ENCODE results near the gene HEG1. TPM values are rescaled to one million over a fixed set of nuclear protein-coding genes. Genes with fewer than 3 reads are reported as not detected.

The HEG1 gene
- total RNA-seq, 1 donor from 2014 or later: 69.6 TPM

DNA sequence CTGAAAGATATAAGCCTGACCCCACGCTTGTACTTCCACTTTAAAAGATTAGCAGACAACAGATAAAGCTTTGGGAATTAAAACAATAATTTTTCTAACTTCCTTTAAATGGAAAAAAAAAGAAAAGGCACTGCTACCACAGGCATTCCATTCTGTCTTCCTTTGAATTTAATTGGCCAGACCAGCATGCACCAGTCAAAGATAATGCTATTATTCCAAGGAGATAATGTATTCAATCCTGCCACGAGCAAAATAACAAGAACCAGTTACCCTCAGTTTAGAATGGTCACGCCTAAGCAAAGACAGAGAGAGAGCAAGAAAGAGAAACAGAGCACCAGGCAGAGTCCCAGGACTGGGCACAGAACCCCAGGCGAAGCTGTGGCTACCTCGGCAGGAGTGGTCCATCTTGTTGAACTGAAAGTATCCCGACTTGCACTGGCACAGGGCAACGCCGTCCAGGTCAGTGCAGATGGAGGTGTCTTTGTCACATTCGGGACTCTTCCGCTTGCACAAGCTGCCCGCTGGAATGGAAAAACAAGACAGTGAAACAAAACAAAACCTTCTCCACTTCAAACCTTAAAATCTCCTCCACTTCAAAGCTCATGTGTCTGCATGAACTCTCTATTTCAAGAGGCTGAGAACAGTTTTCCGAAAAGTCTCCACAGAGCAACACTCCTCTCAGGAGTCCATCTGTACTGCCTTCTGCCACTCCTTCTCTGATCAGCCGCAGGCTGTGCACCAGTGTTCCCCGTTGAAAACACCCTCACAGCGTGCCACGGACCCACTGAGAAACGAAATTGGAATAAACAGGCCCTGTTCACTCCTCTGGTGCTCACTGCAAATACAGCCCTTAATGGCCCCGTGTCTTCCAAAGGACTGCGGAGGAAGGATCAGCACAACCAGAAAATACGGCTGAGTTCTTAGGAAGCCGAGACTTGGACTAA is 58.2 kb downstream of the HEG1 start:
- H3K36me3 Mint-ChIP-seq (ENCODE audit: low read depth): peaks cover 44% of the 10 kb centered on the region
- H3K9me3 Mint-ChIP-seq (ENCODE audit: low read depth): no peaks in the 10 kb centered on the region

DNA sequence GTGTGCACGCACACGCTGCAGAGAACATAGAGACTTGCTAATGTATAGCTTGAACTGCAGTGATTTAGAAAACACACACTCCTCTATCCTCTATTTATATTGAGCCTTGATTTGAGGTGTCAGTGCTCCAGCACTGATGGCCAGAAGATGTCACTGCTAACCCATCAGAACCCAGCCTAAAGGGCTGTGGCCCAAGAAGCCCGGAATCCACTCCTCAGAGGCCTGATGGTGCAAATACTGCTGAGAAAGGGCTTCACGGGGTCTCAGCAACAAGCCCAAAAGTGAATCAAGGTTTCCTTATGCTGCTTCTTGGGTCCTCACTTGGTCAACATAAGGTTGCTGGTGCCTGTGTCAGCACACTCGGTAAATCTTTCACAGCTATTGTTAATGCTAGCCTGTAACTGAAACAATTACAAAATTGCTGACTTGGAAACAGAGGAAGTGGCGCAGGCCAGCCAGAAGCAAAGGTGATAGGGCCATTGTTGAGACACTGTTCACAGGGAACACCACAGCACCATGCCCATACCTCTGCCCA is 60.3 kb downstream of the HEG1 start:
- peaks cover 39% of the 10 kb centered on the region for H3K36me3 Mint-ChIP-seq (ENCODE audit: low read depth)
- peaks cover 10% of the 10 kb centered on the region for H3K4me1 Mint-ChIP-seq (ENCODE audit: low read depth)
- TF ChIP-seq, protein P1, sequence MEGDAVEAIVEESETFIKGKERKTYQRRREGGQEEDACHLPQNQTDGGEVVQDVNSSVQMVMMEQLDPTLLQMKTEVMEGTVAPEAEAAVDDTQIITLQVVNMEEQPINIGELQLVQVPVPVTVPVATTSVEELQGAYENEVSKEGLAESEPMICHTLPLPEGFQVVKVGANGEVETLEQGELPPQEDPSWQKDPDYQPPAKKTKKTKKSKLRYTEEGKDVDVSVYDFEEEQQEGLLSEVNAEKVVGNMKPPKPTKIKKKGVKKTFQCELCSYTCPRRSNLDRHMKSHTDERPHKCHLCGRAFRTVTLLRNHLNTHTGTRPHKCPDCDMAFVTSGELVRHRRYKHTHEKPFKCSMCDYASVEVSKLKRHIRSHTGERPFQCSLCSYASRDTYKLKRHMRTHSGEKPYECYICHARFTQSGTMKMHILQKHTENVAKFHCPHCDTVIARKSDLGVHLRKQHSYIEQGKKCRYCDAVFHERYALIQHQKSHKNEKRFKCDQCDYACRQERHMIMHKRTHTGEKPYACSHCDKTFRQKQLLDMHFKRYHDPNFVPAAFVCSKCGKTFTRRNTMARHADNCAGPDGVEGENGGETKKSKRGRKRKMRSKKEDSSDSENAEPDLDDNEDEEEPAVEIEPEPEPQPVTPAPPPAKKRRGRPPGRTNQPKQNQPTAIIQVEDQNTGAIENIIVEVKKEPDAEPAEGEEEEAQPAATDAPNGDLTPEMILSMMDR (IDR thresholded peaks at IDR 0.05): peak; percentile 84
- no peak for DNase-seq (ENCODE audit: low spot score)
- H3K27ac Mint-ChIP-seq (ENCODE audit: unreplicated experiment): no peak overlapping the region
- H3K9me3 Mint-ChIP-seq (ENCODE audit: low read depth): no peaks in the 10 kb centered on the region
- no peaks in the 10 kb centered on the region for H3K27me3 Mint-ChIP-seq (ENCODE audit: low read depth)
- no peak overlapping the region for H3K4me3 Mint-ChIP-seq (ENCODE audit: unreplicated experiment)

More for the DNA sequence above, 58.2 kb downstream of the HEG1 start:
- TF ChIP-seq, protein P1 (IDR thresholded peaks at IDR 0.05): no peak
- H3K4me1 Mint-ChIP-seq (ENCODE audit: low read depth): peaks cover 10% of the 10 kb centered on the region
- H3K27me3 Mint-ChIP-seq (ENCODE audit: low read depth): no peaks in the 10 kb centered on the region
- no peak for DNase-seq (ENCODE audit: low spot score)
- H3K27ac Mint-ChIP-seq (ENCODE audit: unreplicated experiment): no peak overlapping the region
- no peak overlapping the region for H3K4me3 Mint-ChIP-seq (ENCODE audit: unreplicated experiment)

DNA sequence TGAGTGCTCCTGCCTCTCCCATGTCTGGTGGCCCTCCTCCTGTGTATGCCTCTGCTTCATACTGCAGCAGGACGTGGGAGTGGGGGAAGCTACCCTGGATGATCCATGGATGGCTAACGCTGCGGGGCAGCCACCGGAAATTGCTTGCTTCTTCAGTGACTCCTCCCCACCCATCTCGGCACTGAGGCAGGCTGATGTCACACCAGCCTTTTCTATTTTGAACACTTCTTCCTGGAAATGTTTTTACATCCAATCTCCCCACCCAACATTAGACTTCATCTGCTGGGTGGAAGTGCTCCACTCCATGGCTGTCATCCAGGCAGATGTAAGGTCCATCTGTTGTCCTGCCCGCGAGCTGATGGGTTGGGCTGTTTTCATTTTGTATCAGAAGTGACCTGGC is 62.3 kb downstream of the HEG1 start:
- Mint-ChIP-seq H3K4me1 (ENCODE audit: low read depth) (peaks cover 10% of the 10 kb centered on the region), H3K27me3 (ENCODE audit: low read depth) (no peaks in the 10 kb centered on the region), H3K27ac (ENCODE audit: unreplicated experiment) (no peak overlapping the region), H3K4me3 (ENCODE audit: unreplicated experiment) (no peak overlapping the region), H3K9me3 (ENCODE audit: low read depth) (no peaks in the 10 kb centered on the region), H3K36me3 (ENCODE audit: low read depth) (peaks cover 38% of the 10 kb centered on the region)
- DNase-seq (ENCODE audit: low spot score): no peak
- TF ChIP-seq, protein P1 (IDR thresholded peaks at IDR 0.05): no peak

DNA sequence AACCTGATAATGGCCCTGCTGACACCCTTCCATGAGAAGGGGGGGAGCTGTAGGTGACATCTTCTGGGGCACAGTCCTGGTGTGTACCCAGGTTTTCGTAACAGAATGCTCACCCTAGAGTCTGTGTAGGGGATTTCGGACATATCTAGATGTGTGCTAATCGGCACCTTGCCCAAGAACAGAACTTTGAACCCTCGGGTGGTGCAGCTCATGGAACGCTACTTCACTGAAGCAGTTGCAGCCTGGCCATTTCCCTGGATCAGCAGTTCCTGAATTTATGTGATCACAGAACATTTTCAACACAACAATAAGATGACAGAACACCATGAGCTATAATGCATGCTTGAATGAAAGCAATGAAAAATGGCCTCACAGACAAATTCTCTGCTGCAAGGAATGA is 63.8 kb downstream of the HEG1 start:
- Mint-ChIP-seq H3K9me3 (ENCODE audit: low read depth) (no peaks in the 10 kb centered on the region), H3K36me3 (ENCODE audit: low read depth) (peaks cover 33% of the 10 kb centered on the region), H3K27me3 (ENCODE audit: low read depth) (no peaks in the 10 kb centered on the region), H3K4me1 (ENCODE audit: low read depth) (peaks cover 10% of the 10 kb centered on the region), H3K27ac (ENCODE audit: unreplicated experiment) (no peak overlapping the region), H3K4me3 (ENCODE audit: unreplicated experiment) (no peak overlapping the region)
- no peak for DNase-seq (ENCODE audit: low spot score)
- TF ChIP-seq, protein P1 (IDR thresholded peaks at IDR 0.05): no peak

DNA sequence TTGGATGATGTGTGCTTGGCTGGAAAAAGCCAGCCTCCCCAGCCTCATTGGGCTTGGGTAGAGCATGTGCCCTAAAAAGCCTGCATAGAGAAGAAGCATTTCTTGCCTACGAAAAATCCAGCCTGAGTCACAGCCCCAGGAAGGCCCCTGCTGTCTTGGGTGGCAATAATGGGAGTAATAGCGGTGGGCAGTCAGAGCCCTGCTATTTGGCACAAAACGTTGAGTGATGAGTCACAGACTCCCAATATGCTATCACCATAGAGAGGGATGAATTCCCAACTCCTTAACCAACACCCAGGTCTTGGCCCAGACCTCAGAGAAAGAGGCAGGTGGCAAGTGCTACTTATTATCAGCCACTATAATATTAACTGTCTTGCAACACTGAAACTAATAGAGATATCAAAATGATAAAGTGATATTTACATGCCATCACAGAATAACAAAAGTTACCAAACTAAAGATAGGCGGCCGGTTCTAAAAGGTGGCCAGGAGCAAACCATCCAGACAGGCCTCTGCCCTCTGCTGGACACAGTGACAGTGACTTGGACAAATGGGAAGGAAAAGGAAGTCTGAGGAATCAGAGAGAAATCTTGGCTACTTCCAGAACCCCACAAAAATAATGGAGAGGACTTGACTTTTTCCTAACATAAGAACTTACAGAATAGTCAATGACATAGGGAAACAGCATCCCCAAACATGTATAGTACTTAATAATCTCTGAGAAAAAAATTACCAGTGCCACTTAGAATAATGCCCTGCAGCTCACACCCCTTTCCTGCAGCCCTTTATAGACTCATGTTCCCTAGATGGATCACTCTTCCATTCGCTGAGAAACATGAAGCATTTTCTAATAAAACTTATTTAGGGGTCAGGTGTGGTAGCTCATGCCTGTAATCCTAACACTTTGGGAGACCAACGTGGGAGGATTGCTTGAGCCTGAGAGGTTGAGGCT is 69.3 kb downstream of the HEG1 start:
- peaks cover 34% of the 10 kb centered on the region for H3K4me1 Mint-ChIP-seq (ENCODE audit: low read depth)
- no peak for DNase-seq (ENCODE audit: low spot score)
- H3K4me3 Mint-ChIP-seq (ENCODE audit: unreplicated experiment): no peak overlapping the region
- H3K9me3 Mint-ChIP-seq (ENCODE audit: low read depth): no peaks in the 10 kb centered on the region
- H3K27ac Mint-ChIP-seq (ENCODE audit: unreplicated experiment): peak overlapping the region; percentile 92
- TF ChIP-seq, protein P1 (IDR thresholded peaks at IDR 0.05): peak; percentile 78
- no peaks in the 10 kb centered on the region for H3K27me3 Mint-ChIP-seq (ENCODE audit: low read depth)
- H3K36me3 Mint-ChIP-seq (ENCODE audit: low read depth): peaks cover 18% of the 10 kb centered on the region
